Medulla oblongata (tissue), 1 donor: ENCODE data around the gene HDGF.

ENCODE experiments used
- DNase-seq: peaks from one replicate; pipeline ENCODE4 v3.0.0-alpha.2; 2015; ENCODE audit errors: extremely low spot score

HDGF gene

GRCh38 chr1:156746728-156747631 lies 4.5 kb downstream of the HDGF start:
- peak; percentile 79 for DNase-seq

- DNase-seq: no peak
Measured at GRCh38 chr1:156746406-156746727, 5.1 kb downstream of the HDGF start.

- no peak for DNase-seq
Measured at GRCh38 chr1:156745881-156746280, 5.6 kb downstream of the HDGF start.

- no peak for DNase-seq
Measured at GRCh38 chr1:156744786-156745419, 6.6 kb downstream of the HDGF start.

GRCh38 chr1:156744344-156744743 lies 7.1 kb downstream of the HDGF start:
- no peak for DNase-seq

- no peak for DNase-seq
Measured at GRCh38 chr1:156743367-156744302, 7.8 kb downstream of the HDGF start.

GRCh38 chr1:156742801-156743200 lies 8.7 kb downstream of the HDGF start:
- DNase-seq: no peak

- no peak for DNase-seq
Measured at GRCh38 chr1:156742017-156742416, 9.5 kb downstream of the HDGF start.

GRCh38 chr1:156741481-156741983 lies 9.9 kb downstream of the HDGF start:
- DNase-seq: no peak

- peak; percentile 100 for DNase-seq
Measured at GRCh38 chr1:156740741-156741480, 10.6 kb downstream of the HDGF start, which contains the start of gene MRPL24. MRPL24 (minus strand) TSS chr1:156741088; CDS start chr1:156738704, 2,384 bp downstream.

- peak; percentile 36 for DNase-seq
Measured at GRCh38 chr1:156740237-156740740, 11.2 kb downstream of the HDGF start.

- no peak for DNase-seq
Measured at GRCh38 chr1:156738916-156739315, 12.6 kb downstream of the HDGF start.

- DNase-seq: no peak
Measured at GRCh38 chr1:156738407-156738806, 13.1 kb downstream of the HDGF start.

- no peak for DNase-seq
Measured at GRCh38 chr1:156733989-156734584, 17.4 kb downstream of the HDGF start.

GRCh38 chr1:156728599-156729462 lies 22.6 kb downstream of the HDGF start, which contains the start of gene ISG20L2:
ISG20L2 (minus strand) TSS chr1:156728766; CDS start chr1:156727652, 1,114 bp downstream.
- DNase-seq: peak; percentile 95

GRCh38 chr1:156727926-156728598 lies 23.4 kb downstream of the HDGF start, which contains the start of gene METTL25B:
METTL25B (plus strand) TSS chr1:156728469; CDS start chr1:156729105, 636 bp downstream.
- peak; percentile 81 for DNase-seq

- DNase-seq: no peak
Measured at GRCh38 chr1:156727492-156727891, 24.0 kb downstream of the HDGF start.

- peak; percentile 72 for DNase-seq
Measured at GRCh38 chr1:156726549-156727226, 24.8 kb downstream of the HDGF start.
